HG03103 (cell line): ENCODE measurements around the gene ZNF462.
"Not testable (repeated sequence)": the region's sequence is repeated elsewhere in the genome, so short reads cannot be mapped to it uniquely, and the experiment has no call there.

Source experiments
- ATAC-seq: cut with Tn5 transposase; IDR thresholded peaks from one replicate; pipeline ENCODE4 v1.9.1; 2021; ENCODE audit warnings: low read depth; ENCODE audit not compliant: unreplicated experiment

ZNF462 gene, protein sequence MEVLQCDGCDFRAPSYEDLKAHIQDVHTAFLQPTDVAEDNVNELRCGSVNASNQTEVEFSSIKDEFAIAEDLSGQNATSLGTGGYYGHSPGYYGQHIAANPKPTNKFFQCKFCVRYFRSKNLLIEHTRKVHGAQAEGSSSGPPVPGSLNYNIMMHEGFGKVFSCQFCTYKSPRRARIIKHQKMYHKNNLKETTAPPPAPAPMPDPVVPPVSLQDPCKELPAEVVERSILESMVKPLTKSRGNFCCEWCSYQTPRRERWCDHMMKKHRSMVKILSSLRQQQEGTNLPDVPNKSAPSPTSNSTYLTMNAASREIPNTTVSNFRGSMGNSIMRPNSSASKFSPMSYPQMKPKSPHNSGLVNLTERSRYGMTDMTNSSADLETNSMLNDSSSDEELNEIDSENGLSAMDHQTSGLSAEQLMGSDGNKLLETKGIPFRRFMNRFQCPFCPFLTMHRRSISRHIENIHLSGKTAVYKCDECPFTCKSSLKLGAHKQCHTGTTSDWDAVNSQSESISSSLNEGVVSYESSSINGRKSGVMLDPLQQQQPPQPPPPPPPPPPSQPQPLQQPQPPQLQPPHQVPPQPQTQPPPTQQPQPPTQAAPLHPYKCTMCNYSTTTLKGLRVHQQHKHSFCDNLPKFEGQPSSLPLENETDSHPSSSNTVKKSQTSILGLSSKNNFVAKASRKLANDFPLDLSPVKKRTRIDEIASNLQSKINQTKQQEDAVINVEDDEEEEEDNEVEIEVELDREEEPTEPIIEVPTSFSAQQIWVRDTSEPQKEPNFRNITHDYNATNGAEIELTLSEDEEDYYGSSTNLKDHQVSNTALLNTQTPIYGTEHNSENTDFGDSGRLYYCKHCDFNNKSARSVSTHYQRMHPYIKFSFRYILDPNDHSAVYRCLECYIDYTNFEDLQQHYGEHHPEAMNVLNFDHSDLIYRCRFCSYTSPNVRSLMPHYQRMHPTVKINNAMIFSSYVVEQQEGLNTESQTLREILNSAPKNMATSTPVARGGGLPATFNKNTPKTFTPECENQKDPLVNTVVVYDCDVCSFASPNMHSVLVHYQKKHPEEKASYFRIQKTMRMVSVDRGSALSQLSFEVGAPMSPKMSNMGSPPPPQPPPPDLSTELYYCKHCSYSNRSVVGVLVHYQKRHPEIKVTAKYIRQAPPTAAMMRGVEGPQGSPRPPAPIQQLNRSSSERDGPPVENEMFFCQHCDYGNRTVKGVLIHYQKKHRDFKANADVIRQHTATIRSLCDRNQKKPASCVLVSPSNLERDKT (N-terminal part only)

DNA sequence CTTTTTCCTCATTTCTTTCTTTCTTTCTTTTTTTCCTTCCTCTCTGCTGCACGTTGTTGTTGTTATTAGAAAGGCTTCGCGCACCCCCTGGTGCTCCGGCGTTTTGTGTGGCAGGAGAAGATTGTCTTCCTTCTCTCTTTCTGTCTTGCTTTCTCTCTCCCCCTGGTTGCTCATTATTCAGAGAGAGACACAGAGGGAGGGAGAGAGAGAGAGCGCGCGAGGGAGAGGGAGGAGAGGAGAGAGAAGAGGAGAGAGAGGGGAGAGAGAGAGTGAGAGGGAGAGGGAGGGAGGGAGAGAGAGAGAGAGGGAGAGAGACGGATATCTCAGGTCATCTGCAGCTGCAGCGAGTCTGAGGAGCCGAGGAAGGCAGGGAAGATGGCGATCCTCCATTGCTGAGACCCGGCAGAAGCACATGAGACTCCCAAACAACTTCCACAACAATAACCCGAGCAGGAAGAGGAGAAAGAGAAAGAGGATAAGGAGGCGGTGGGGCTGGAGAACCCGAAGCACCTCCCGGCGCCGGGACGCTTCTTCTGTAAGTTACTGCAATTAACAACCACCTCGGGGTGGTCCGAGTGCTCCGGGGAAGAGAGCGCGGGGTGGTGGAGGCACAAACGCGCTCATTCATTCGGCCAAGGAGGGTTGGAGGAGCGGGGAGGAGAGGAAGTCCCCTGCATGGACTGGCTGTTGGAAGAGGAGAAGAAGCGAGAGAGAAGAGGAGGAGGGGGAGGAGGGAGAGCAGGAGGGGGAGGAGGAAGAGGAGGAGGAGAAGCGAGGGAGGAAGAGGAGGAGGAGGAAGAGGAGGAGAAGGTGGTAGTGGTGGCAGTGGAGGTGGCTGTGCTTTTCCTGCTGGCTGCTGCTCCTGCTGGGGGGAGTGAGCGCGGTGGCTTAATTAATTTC is at the start of gene ZNF462:
Gene ZNF462, plus strand, starts transcription at position 346 of the 900 bp plus-strand sequence. CDS start 60,218 bp downstream, outside the sequence.
- ATAC-seq, result no peak

DNA sequence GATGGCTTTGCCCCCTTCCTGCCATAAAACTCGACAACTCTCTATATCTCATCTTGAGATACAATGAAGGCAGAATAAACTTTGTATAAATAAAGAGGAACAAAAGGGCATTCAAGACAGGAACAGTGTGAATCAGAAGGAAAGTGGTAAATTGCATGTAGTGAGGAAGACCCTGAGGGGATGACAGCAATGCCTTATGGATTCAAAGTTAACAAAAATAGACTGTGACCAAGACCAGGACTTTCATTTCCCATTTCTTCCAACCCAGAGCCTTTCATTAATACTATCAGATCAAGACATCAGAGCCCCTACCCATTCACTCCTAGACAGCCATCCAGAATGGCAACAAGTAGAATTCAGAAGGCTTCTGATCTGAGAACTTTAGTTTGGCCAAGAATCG is 46.4 kb upstream of the ZNF462 start:
- no peak for ATAC-seq

DNA sequence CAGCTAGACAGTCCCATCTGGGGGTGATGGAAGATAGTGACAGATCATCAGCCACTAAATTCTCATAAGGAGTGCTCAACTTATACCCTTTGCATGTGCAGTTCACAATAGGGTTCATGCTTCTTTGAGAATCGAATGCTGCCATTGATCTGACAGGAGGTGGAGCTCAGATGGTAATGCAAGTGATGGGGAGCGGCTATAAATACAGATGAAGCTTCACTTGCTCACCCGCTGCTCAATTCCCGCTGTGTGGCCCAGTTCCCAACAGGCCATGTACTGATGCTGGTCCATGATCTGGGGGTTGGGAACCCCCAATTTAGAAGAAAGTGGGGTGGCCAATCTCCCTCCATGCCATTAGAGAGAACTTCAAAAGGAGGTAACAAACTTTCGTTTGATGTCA is 44.9 kb upstream of the ZNF462 start:
- ATAC-seq, result no peak

DNA sequence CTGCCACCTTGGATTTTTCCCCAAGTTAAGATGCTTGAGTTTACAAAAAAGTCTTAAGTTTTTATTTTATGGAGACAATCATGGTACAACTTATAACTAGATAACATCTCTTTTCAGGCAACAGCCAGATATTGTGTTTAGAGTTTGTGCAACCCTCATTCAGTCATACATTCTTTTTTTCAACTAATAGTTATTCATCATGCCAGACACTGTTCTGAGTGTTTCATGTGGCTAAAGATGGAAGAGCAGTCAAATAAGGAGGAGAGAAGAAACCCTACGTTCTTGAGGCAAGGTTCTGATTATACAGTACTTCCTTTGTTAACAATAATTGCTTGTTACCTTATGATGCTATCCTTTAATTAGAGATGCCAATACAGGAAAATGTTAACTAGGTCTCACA is 42.1 kb upstream of the ZNF462 start:
- no peak for ATAC-seq

DNA sequence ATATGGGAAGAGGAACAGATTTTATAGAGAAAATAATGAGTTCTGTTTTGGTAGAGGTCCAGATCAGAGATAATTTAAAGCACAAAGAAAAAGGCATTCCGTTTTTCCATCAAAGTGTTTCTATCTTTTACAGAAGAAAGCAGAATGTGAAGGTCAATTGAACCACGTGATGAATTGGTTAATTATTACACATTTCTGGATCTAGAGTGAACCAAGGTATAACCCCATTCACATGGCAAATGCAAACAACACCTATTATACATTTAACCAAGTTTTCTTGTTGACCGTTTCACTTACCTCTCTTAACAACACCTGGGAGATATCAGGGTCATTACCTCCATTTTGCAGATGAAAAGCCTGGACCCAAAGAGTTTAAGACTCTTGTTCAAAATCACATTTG is 34.9 kb upstream of the ZNF462 start:
- no peak for ATAC-seq

DNA sequence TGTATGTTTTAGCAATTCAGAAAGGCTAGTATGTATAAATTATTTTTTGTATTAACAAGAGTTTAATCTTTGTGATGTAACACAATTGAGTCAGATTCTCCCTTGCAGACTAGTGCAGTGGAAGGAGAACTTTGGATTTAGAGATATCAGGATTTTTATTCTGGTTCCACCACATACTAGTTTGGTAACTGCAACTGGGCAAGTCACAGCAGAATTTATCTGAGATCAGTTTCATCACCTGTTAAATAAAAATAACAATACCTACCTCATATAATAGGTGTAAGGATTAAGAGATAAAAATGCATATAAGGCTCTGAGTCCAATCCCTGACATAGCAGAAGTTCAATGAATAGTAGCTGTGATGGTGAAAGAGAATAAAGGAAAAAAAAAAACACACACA is 34.0 kb upstream of the ZNF462 start:
- no peak for ATAC-seq

DNA sequence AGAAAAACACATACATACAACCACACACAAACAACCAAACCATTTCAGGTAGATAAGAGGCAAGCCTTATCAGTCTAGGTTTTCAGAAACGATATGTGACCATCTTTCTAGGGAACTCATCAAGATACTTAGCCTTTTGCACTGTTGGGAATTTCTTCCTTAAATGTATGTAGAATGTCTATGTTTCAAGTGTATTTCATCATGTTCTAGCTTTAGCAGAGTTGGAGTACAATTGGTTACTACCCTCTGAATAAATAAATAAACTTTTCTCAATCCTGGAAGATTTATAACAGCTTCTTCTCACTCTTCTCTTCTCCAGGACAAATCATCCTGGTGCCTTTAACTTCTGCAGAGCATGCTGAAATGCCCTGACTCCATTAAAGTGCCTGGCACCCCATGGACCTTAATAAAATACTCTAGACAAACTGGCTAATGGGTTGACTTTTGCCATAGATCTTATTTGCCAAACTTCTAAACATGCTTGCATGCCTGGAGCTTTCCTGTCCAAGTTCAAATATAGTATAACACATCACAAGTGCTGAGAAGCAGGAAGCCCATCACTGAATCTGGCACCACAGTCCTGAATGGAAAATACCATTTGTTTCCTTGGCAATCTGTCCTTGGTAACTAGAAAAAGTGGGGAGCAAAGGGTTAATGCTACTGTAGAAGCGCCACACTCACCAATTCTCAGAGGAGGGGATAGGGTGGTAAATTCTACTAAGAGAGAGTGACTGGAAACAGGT is 33.1 kb upstream of the ZNF462 start:
- no peak for ATAC-seq

DNA sequence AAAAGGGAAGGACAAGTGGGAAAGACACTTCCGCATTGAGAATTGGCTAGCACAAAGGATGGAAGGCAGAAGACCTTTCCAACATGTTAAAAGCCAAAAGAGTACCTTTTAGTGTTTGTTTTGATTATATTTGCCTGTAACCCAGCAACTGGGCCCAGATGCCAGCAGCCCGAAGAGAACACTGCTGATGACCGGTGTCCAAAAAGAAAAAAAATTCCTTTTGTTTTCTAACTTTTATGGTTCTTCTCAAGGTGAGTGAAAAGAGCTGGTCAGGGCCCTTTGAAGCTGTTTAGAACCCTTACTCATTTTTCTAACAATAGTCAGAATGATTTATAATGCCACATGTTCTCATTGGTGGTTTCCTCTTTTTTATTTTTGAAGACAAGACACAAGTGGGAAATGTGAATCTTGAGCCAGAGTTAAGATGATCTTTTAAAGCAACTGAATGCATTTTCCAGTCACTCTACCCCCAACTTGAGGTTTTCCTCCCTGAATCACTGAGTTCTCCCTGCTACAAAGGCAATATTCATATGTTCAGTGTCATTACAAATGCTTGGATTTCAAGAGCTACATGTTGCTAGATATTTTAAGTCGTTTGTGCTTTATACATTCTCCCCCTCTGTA is 32.3 kb upstream of the ZNF462 start:
- no peak for ATAC-seq

DNA sequence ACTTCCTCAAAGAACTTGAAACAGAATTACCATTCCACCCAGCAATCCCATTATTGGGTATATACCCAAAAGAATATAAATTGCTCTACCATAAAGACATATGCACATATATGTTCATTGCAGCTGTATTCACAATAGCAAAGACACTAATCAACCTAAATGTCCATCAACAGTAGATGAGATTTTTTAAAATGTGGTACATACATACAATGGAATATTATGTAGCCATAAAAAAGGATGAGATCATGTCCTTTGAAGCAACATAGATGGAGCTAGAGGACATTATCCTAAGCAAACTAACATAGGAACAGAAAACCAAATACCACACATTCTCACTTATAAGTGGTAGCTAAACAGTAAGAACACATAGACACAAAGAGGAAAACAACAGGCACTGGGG is 28.1 kb upstream of the ZNF462 start:
- no peak for ATAC-seq

DNA sequence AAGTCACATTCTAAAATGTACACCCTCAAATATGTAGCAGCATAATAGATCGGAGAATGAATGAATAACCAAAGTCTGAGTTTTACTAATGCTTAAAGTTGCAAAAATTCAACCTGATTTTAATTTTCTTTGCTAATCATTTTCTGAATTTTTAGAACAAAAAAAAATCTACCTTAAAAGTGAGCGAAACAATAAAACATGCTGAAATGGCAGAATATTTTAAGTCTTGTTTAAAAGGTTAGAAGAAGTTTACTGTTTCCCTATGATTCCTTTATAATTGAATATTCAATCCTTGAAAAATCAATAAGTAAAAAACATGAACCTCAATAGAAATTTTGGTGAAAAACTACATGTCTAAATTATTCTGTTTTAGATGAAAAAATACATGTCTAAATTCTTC is 27.1 kb upstream of the ZNF462 start:
- ATAC-seq, result no peak

DNA sequence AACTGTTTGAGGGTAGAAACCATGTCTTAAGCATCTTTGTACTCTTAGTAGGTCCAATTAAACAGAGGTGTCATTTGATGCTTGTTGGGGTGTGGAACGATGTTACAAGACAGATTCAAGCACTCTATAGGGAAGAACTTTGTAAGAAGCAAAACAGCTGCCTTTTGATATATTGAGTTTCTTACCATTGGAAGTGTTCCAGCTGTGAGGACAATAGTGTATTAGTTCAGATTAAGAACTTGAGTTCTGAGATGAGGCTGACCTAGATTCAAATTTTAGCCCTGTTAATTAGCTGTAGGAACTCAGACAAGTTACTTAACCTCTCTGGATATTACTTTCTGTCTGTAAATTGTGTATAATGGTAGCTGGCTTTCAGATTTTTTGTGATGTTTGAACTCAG is 19.6 kb upstream of the ZNF462 start:
- ATAC-seq, result no peak

DNA sequence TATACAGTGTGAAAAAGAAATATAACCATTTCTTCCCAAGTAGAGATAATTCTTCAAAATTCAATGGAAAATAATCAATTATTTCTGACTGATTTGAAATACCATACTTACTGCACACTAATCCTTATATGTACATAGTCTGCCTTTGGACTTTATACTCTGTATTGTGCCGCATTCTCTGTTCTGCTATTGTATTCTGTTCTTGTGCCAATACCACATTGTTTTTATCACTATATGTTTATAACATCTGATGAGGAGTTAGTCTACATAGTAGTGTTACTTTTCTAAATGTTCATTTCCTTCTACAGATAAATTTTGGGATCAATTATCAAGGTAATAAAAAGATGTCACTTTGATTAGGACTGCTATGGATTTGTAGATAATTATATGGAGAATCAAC is 16.7 kb upstream of the ZNF462 start:
- ATAC-seq, result no peak

DNA sequence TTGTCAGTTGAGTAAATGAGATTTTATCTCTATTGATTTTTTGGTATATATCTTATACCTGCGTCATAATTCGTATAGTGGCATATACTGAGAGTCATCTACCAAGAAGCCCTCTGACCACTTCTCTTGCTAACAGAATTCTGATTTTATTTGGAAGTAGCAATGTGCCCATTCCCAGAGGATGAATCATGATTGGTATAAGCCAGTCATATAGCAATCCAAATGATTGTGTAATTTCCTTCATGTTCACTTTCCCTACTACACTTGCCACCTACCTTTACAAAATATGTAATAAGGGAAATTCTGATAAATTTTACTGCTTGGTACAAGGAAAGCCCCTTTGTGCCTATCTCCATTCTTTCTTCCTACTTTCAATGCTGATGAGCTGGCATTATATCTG is 16.1 kb upstream of the ZNF462 start:
- no peak for ATAC-seq

DNA sequence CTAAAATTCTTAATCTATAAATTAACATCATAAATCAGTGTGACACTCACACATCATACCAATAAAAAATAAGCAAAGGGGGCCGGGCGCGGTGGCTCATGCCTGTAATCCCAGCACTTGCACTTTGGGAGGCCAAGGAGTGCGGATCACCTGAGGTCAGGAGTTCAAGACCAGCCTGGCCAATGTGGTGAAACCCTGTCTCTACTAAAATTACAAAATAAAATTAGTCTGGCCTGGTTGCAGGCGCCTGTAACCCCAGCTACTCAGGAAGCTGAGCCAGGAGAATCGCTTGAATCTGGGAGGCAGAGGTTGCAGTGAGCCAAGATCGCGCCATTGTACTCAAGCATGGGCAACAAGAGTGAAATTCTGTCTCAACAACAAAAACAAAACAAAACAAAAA is 11.3 kb upstream of the ZNF462 start:
- not testable (repeated sequence) for ATAC-seq

DNA sequence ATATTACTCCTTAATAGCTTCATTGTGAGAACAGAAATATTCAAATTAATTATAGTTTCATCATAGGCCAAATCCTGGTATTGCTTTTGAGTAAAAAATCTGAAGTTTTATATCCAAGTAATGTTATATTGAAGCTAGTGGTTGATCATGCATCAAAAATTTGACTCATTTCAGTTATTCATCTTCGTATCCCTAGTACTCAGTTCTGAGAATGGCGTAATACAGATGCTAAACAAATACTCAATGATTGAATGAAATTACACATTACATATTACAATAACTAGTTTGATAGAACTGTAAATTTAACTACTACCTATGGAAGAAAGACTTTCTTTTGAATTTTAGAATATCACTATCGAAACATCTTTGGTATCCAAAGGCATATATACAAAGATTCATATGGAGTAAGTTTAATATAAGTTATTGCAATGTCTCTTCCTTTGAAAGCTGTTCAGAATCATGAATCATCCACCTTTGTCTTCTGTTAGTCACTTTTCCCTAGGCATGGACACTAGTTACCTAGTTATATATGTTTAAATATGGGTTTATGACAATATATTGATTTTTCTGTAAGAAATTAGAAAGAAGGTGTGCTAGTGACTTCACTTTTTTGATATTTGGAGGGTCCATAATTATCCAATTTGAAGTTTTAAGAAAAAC is 5.0 kb upstream of the ZNF462 start:
- no peak for ATAC-seq

DNA sequence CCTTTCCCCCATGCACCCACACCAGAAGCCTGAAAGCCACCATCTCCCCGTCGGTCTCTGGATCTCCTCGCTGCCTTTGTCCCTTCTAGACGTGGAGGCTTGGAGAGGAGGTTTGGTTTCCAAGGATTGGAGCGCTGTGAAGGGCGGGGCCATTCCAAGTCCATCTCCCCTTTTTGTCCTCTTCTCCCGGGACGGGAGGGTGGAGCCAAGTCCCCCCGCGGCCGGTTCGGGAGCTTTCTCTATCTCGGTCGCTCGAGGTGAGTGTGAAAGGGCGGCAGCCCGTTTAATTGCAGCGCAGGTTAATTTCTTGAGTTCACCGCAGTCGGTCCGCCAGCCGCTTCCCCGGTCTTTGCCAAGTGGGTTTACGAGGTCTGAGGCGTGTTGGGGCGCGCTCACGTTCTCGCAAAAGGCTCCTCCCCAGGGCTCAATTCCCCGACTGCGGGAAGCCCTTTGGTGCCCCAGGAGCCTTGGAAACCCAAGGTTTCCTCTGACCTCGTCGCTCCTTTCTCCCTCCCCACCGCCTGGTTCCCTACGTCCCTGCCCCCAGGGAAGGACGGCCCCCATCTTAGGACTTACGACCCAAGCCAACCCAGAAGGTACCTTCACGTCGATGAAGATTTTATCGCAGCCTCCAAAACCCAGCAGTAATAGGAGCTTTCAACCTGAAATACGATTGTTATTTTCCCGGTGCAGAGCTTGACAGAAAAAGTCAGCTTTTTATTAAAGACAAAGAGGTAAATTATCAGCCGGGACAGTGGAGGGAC is 2.8 kb upstream of the ZNF462 start:
- no peak for ATAC-seq
